SU-DHL-6 (cell line): ENCODE data around the gene BSG.
A peak's percentile ranks its signal among the peaks of the same experiment; 100 is the strongest.

ENCODE experiments used
- H2AFZ ChIP-seq: fragments of 200-600 bp; sonication (generic); 2 replicates; pipeline ENCODE4 v1.6.1; 2014; ENCODE audit warnings: low read depth, mild to moderate bottlenecking, moderate library complexity, mixed read lengths, antibody characterized with exemption, low read length; ENCODE audit not compliant: severe bottlenecking
- H3F3A ChIP-seq: fragments of 200-600 bp; shearing (Covaris generic); 2 replicates; pipeline ENCODE4 v1.6.0; 2016; ENCODE audit warnings: antibody characterized with exemption, mild to moderate bottlenecking; ENCODE audit not compliant: insufficient read depth
- H3K27ac ChIP-seq: fragments of 200-600 bp; sonication (generic); 2 replicates; pipeline ENCODE4 v1.5.1; 2016; ENCODE audit warnings: low read depth, mild to moderate bottlenecking, low read length, moderate library complexity, mixed read lengths
- H3K27me3 ChIP-seq: fragments of 200-600 bp; sonication (generic), shearing (Covaris generic); 2 replicates; pipeline ENCODE4 v1.6.0; 2014; ENCODE audit warnings: mild to moderate bottlenecking, low read length
- H3K36me3 ChIP-seq: fragments of 200-600 bp; sonication (generic); 2 replicates; pipeline ENCODE4 v1.6.1; 2014; ENCODE audit warnings: mild to moderate bottlenecking, low read length, mixed read lengths
- H3K4me2 ChIP-seq: fragments of 300-600, 200-600 bp; shearing (Covaris generic), sonication (generic); 2 replicates; pipeline ENCODE4 v1.6.0; 2014; ENCODE audit warnings: low read length, low read depth, mild to moderate bottlenecking; ENCODE audit not compliant: poor library complexity, severe bottlenecking
- H3K4me3 ChIP-seq: fragments of 200-600 bp; sonication (generic); 2 replicates; pipeline ENCODE4 v1.5.1; 2014; ENCODE audit warnings: antibody characterized with exemption, low read length, mild to moderate bottlenecking, mixed read lengths; ENCODE audit not compliant: insufficient read depth, poor library complexity, severe bottlenecking
- H3K79me2 ChIP-seq: fragments of 200-600 bp; sonication (generic); 2 replicates; pipeline ENCODE4 v1.6.1; 2014; ENCODE audit warnings: mild to moderate bottlenecking, low read length, moderate library complexity; ENCODE audit not compliant: insufficient read depth
- H3K9ac ChIP-seq: fragments of 200-600 bp; sonication (generic); 2 replicates; pipeline ENCODE4 v1.7.0; 2014; ENCODE audit warnings: mild to moderate bottlenecking, low read length
- H3K9me2 ChIP-seq: fragments of 200-600 bp; sonication (generic); replicated peaks from 2 replicates; pipeline ENCODE4 v1.6.1; 2014; ENCODE audit warnings: low read length; ENCODE audit not compliant: insufficient read depth
- H3K9me3 ChIP-seq: fragments of 200-600 bp; sonication (generic); 2 replicates; pipeline ENCODE4 v1.6.1; 2014; ENCODE audit warnings: low read length, mixed read lengths; ENCODE audit not compliant: insufficient read depth
- H4K20me1 ChIP-seq: fragments of 200-600 bp; sonication (generic); 2 replicates; pipeline ENCODE4 v1.6.1; 2014; ENCODE audit warnings: low read depth, mild to moderate bottlenecking, antibody characterized with exemption, low read length, moderate library complexity, mixed read lengths
- EZH2phosphoT487 ChIP-seq: fragments of 200-600 bp; sonication (generic), shearing (Covaris generic); conservative IDR thresholded peaks from 2 replicates; pipeline ENCODE4 v1.6.1; 2018; ENCODE audit warnings: mild to moderate bottlenecking, antibody characterized with exemption, low read length, moderate library complexity, mixed read lengths
- TF ChIP-seq, protein P1 (sequence below): fragments of 200-600 bp; sonication (generic); IDR thresholded peaks from one replicate; pipeline ENCODE4 v1.5.1; 2017; ENCODE audit warnings: antibody characterized with exemption, mild to moderate bottlenecking, low read length, moderate library complexity; ENCODE audit not compliant: insufficient read depth, poor library complexity, severe bottlenecking

BSG gene

DNA sequence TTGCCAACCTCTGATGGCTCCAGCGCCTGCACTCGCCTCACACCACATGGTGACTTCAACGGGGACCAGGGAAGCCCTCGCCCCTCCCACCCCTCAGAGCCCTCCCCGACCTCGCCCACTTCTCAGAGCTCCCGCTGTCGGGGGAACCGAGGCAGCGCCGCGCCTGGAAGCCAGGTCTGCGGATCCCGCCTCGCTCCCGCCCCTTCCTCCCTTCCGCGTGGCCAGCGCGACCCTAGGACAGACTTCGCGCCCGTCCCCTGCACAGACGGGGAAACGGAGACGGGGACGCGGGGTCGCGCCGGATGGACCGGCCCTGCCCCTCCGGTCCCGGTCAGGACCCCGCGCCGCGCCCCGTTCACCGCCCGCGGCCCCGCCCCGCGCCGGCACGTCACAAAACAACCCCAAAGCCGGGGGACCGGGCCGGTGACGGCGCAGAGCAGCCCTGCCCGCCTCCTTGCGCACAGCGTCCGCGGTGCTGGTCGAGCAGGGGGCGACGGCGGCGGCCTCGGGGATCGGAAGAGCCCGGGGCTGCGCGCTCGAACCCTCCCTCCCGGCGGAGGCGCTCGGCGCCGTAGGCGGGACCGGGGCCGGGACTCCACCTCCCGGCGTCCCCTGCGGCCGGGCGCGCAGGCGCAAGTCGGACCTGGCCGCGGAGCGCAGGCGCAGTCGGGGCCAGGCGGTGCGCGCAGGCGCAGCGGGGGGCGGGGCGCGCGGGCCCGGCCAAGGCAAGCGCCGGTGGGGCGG, 41.2 kb upstream of the BSG start:
- H3K4me2 ChIP-seq: peak overlapping the region; percentile 62

DNA sequence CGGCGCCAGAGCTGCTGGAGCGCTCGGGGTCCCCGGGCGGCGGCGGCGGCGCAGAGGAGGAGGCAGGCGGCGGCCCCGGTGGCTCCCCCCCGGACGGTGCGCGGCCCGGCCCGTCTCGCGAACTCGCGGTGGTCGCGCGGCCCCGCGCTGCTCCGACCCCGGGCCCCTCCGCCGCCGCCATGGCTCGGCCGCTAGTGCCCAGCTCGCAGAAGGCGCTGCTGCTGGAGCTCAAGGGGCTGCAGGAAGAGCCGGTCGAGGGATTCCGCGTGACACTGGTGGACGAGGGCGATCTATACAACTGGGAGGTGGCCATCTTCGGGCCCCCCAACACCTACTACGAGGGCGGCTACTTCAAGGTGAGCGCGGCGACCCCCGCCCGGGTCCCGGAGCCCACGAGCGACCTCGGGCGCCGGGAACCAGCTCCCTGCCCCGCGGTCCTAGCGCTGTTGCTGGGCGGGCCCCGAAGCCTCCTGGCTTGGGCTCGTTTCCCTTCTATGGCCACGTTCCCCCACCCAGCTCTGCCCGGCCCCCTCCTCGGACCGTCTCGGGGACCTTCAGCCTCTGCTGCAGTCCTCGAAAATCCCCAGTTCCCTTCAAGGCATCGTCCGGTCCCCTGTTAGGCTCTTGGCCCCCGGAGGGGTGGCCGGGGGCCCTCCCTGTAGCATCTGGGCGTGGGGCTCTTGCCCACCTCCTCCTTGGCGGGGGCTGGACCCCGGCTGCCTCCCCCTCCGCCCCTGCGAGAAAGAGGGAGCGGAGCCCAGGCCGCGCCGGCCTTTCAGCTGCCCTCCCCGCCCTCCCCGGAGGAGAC, 40.4 kb upstream of the BSG start, which contains the start of gene CDC34:
Gene CDC34 (plus strand): TSS at position 8 of the 808 bp plus-strand sequence. CDS start 172 bp downstream, at position 180.
- TF ChIP-seq, protein P1, sequence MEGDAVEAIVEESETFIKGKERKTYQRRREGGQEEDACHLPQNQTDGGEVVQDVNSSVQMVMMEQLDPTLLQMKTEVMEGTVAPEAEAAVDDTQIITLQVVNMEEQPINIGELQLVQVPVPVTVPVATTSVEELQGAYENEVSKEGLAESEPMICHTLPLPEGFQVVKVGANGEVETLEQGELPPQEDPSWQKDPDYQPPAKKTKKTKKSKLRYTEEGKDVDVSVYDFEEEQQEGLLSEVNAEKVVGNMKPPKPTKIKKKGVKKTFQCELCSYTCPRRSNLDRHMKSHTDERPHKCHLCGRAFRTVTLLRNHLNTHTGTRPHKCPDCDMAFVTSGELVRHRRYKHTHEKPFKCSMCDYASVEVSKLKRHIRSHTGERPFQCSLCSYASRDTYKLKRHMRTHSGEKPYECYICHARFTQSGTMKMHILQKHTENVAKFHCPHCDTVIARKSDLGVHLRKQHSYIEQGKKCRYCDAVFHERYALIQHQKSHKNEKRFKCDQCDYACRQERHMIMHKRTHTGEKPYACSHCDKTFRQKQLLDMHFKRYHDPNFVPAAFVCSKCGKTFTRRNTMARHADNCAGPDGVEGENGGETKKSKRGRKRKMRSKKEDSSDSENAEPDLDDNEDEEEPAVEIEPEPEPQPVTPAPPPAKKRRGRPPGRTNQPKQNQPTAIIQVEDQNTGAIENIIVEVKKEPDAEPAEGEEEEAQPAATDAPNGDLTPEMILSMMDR: no peak
- no peak for TF ChIP-seq EZH2phosphoT487

More for the DNA sequence above, 41.2 kb upstream of the BSG start:
- Histone ChIP-seq H3K9me2 (no peaks in the 10 kb centered on the region), H2AFZ (peak overlapping the region; percentile 92), H3K4me3 (peak overlapping the region; percentile 89), H3K27ac (peak overlapping the region; percentile 68), H3F3A (no peaks in the 10 kb centered on the region), H3K9me3 (no peaks in the 10 kb centered on the region), H3K27me3 (no peaks in the 10 kb centered on the region), H3K79me2 (peaks cover 25% of the 10 kb centered on the region), H4K20me1 (no peaks in the 10 kb centered on the region), H3K36me3 (no peaks in the 10 kb centered on the region), H3K9ac (peak overlapping the region; percentile 89)
- TF ChIP-seq, protein P1: no peak
- TF ChIP-seq EZH2phosphoT487: no peak

DNA sequence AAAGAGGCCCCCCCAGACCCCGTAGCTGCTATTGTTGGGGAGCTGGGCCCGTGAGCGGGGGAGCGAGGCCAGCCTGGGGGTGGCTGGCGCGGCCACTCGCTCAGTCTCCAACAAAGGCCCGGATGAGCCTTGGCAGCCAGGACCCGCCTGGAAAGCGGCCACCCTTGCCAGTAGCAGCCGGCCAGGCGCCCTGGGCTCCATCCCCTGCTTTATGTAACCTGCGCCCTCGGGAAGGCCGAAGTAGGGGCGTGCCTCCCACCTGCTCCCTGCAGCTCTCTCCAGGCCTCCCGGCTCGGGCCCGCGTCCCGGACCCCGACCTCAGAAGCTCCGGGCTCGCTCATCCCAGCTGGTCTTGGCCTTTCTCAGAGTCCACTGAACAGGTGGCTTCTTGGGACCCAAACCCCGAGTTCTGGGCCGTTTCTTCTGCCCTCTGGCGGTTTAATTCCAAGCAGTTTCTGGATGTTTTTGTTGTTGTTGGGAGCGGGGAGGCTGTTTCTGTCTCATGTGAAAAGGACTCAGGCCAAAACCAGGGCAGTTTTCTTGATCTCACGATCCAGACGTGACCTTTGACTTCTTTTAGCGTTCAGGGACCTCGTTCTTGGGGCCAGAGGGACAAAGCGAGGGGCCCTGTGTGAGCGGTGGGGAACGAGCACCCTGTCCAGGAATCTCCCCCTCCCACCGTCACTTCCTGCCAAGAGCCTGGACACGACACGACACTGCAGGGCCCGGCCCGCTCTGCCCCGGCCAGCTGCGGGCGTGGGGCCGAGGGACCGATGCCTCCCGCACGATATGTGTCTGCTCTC, 39.6 kb upstream of the BSG start:
- H3K9ac ChIP-seq: peak overlapping the region; percentile 89
- H3K4me3 ChIP-seq: peak overlapping the region; percentile 89
- no peaks in the 10 kb centered on the region for H3F3A ChIP-seq
- H4K20me1 ChIP-seq: no peaks in the 10 kb centered on the region
- H3K9me2 ChIP-seq: no peaks in the 10 kb centered on the region
- no peak overlapping the region for H2AFZ ChIP-seq
- no peaks in the 10 kb centered on the region for H3K27me3 ChIP-seq
- no peaks in the 10 kb centered on the region for H3K36me3 ChIP-seq
- H3K79me2 ChIP-seq: peaks cover 25% of the 10 kb centered on the region
- no peaks in the 10 kb centered on the region for H3K9me3 ChIP-seq
- TF ChIP-seq, protein P1: peak; percentile 28
- no peak for TF ChIP-seq EZH2phosphoT487
- no peak overlapping the region for H3K27ac ChIP-seq
- peak overlapping the region; percentile 82 for H3K4me2 ChIP-seq

More for the DNA sequence above, 40.4 kb upstream of the BSG start, which contains the start of gene CDC34:
- no peaks in the 10 kb centered on the region for H3K9me3 ChIP-seq
- no peaks in the 10 kb centered on the region for H3F3A ChIP-seq
- no peaks in the 10 kb centered on the region for H4K20me1 ChIP-seq
- H3K9ac ChIP-seq: peak within 1 kb of the TSS; percentile 89
- peak within 1 kb of the TSS; percentile 68 for H3K27ac ChIP-seq
- H3K27me3 ChIP-seq: no peaks in the 10 kb centered on the region
- peak within 1 kb of the TSS; percentile 92 for H2AFZ ChIP-seq
- no peaks in the 10 kb centered on the region for H3K9me2 ChIP-seq
- H3K4me3 ChIP-seq: peak within 1 kb of the TSS; percentile 89
- peaks cover 25% of the 10 kb centered on the region for H3K79me2 ChIP-seq
- no peaks in the 10 kb centered on the region for H3K36me3 ChIP-seq
- peak within 1 kb of the TSS; percentile 82 for H3K4me2 ChIP-seq
